OCI-M2 (cell line): ENCODE data around the gene OTUD1.

Experiments used
- DNase-seq: peaks from one replicate; lab custom pipeline; 2025; ENCODE audit not compliant: unreplicated experiment; lab: John Stamatoyannopoulos, UW

OTUD1 gene

GRCh38 chr10:23421397-23421796 is 17.5 kb upstream of the OTUD1 start:
- DNase-seq = no peak

- no peak for DNase-seq
These were observed 16.9 kb upstream of the OTUD1 start for GRCh38 chr10:23422003-23422411.

- DNase-seq = no peak
These were observed 6.7 kb upstream of the OTUD1 start for GRCh38 chr10:23432166-23432565.

- DNase-seq = no peak
These were observed 6.2 kb upstream of the OTUD1 start for GRCh38 chr10:23432639-23433038.

GRCh38 chr10:23433701-23434100 is 5.2 kb upstream of the OTUD1 start:
- DNase-seq = no peak

- no peak for DNase-seq
These were observed 3.5 kb upstream of the OTUD1 start for GRCh38 chr10:23435378-23435777.

GRCh38 chr10:23436983-23437382 is 1.9 kb upstream of the OTUD1 start:
- no peak for DNase-seq

GRCh38 chr10:23437963-23438546 is 820 bp upstream of the OTUD1 start:
- no peak for DNase-seq

GRCh38 chr10:23439452-23439960 is 631 bp downstream of the OTUD1 start:
- DNase-seq = no peak

- no peak for DNase-seq
These were observed 1.4 kb downstream of the OTUD1 start for GRCh38 chr10:23439961-23440889.

GRCh38 chr10:23441251-23441650 is 2.4 kb downstream of the OTUD1 start:
- DNase-seq = no peak

GRCh38 chr10:23442936-23443335 is 4.1 kb downstream of the OTUD1 start:
- no peak for DNase-seq

GRCh38 chr10:23445591-23445990 is 6.7 kb downstream of the OTUD1 start:
- DNase-seq = no peak

GRCh38 chr10:23448323-23448722 is 9.4 kb downstream of the OTUD1 start:
- DNase-seq = no peak

GRCh38 chr10:23448802-23449570 is 10.1 kb downstream of the OTUD1 start:
- DNase-seq = no peak

GRCh38 chr10:23452033-23452655 is 13.3 kb downstream of the OTUD1 start:
- DNase-seq = no peak

- DNase-seq = no peak
These were observed 14.6 kb downstream of the OTUD1 start for GRCh38 chr10:23453465-23453864.

- DNase-seq = no peak
These were observed 18.9 kb downstream of the OTUD1 start for GRCh38 chr10:23457632-23458417.

GRCh38 chr10:23459308-23459939 is 20.5 kb downstream of the OTUD1 start:
- DNase-seq = no peak

GRCh38 chr10:23461557-23461956 is 22.7 kb downstream of the OTUD1 start:
- DNase-seq = no peak
